Spinal cord (tissue), 10 donors: ENCODE results near the gene TBX4. TPM values are rescaled to one million over a fixed set of nuclear protein-coding genes. Genes with fewer than 3 reads are reported as not detected.

Experiments used
- DNase-seq, 6 donors: peaks; one replicate each; pipeline versions ENCODE4 v3.0.0 to v3.0.0-alpha.2; 2013 to 2015; ENCODE audit warnings: low spot score in 6 of 6, low read depth in 4 of 6
- H3K27ac ChIP-seq: one replicate; pipeline ENCODE4 v1.5.1; 2013; ENCODE audit warnings: low read depth, low read length, control low read depth
- H3K27me3 ChIP-seq: one replicate; pipeline ENCODE4 v1.6.1; 2013; ENCODE audit warnings: low read length; ENCODE audit not compliant: control insufficient read depth, insufficient read depth
- H3K36me3 ChIP-seq: one replicate; pipeline ENCODE4 v1.6.1; 2013; ENCODE audit warnings: low read length; ENCODE audit not compliant: control insufficient read depth, insufficient read depth
- H3K4me1 ChIP-seq: one replicate; pipeline ENCODE4 v1.6.1; 2013; ENCODE audit warnings: low read length; ENCODE audit not compliant: control insufficient read depth, insufficient read depth
- H3K4me3 ChIP-seq: one replicate; pipeline ENCODE4 v1.5.1; 2013; ENCODE audit warnings: low read depth, low read length, control low read depth
- H3K9me3 ChIP-seq: one replicate; pipeline ENCODE4 v1.6.1; 2013; ENCODE audit warnings: low read length; ENCODE audit not compliant: control insufficient read depth, insufficient read depth
- WGBS: methylation state at CpG from one replicate; pipeline ENCODE4 v1.1.5; 2013; ENCODE audit warnings: missing lambda C conversion rate; ENCODE audit not compliant: insufficient coverage; 5-methylcytosine and 5-hydroxymethylcytosine counted together
- polyA plus RNA-seq, 2 donors: library from polyadenylated mRNA; unstranded; fragments of 120-200 nt; gene quantifications; one replicate each; pipeline ENCODE4 v1.2.1, GENCODE V29; 2013; ENCODE audit not compliant: insufficient read length in 2 of 2
- total RNA-seq, 2 donors: library from RNA; depleted of rRNA in 1 of 2; stranded (reverse); fragments of 120-200 nt in 1 of 2; fragments of >200 nt in 1 of 2; gene quantifications; one replicate each; pipeline versions ENCODE4 v1.2.3 to v1.2.4, GENCODE V29; 2013 to 2014
- donor health status: healthy.

Gene TBX4
- total and polyA plus RNA-seq, 4 donors = not detected

DNA sequence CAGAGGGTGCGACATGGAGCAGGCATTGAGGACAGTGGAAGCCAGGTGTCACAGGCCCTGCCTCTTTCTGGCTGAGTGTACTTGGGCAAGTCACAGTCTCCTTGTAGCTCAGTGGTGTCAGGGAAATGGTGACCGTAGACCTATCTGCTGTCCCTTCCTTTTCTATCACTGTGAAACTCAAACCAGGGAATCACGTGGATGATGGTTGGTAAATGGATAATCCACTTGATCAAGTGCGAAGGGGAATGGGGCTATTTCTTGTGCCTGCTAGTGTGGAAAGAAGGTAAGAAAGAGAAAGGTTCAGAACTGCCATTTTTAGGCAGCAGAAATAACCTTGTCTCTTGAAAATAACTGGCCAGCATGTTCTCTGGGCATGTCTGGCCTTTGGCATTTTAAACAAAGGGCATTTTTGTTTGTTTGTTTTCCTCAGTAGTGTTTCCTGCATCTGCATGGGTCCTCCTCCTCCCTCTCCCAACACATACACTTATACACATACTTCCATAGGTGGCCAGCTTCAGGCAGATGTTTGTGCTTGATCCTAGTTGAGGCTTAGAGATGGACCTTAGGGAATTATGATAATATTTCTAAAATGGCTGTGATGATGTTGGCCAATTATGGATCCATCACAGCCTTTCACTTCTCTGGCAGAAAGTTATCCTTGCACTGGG is 7.1 kb downstream of the TBX4 start:
- H3K4me1 ChIP-seq = peaks cover 41% of the 10 kb centered on the region

DNA sequence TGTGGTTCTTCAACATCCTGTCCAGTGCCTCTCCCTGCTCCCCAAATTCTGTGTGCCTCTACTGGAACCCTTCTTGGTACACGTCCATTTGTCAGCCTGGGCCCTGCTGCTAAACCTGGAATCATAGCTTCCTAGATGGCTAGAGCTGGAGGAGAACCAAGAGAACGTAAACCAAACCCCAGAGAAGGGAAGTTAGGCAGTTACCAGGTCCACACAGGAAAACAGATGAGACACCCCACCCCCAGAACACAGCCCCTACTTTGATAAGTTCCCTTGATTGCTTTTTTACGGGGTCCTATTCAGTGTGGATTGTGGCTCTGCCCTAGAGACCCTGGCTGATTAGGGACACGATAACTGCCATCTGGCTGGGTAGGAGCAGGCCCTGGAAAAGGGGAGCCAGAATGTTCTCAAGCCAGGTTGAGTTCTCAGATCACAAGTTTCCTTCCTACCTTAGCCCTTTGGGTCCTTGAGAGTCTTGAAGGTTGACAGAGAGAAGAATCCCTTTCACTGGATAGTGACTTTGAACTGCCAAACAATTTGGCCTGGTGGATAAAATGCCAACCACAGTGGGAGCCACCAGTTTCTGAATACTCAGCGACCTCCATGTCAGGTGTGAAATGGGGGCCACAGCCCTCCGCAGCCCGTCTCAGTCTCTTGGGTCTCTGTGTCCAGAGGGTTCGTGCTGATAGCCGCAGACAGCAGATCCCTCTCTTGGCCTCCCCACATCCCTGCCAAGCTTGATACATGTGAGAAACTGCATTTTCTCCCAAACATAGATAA is 7.9 kb downstream of the TBX4 start:
- no peak overlapping the region for H3K27ac ChIP-seq
- H3K4me1 ChIP-seq = peaks cover 33% of the 10 kb centered on the region
- no peaks in the 10 kb centered on the region for H3K36me3 ChIP-seq
- 25% methylated on average over 7 of the region's 9 CpGs for WGBS
- peaks cover 94% of the 10 kb centered on the region for H3K27me3 ChIP-seq
- no peak overlapping the region for H3K4me3 ChIP-seq
- no peaks in the 10 kb centered on the region for H3K9me3 ChIP-seq
- DNase-seq = no peak

More for the DNA sequence above, 7.1 kb downstream of the TBX4 start:
- peaks cover 97% of the 10 kb centered on the region for H3K27me3 ChIP-seq
- DNase-seq = no peak
- H3K4me3 ChIP-seq = no peak overlapping the region
- H3K36me3 ChIP-seq = no peaks in the 10 kb centered on the region
- no peaks in the 10 kb centered on the region for H3K9me3 ChIP-seq
- no peak overlapping the region for H3K27ac ChIP-seq
- WGBS = 40% methylated on average over 3 of the region's 4 CpGs

DNA sequence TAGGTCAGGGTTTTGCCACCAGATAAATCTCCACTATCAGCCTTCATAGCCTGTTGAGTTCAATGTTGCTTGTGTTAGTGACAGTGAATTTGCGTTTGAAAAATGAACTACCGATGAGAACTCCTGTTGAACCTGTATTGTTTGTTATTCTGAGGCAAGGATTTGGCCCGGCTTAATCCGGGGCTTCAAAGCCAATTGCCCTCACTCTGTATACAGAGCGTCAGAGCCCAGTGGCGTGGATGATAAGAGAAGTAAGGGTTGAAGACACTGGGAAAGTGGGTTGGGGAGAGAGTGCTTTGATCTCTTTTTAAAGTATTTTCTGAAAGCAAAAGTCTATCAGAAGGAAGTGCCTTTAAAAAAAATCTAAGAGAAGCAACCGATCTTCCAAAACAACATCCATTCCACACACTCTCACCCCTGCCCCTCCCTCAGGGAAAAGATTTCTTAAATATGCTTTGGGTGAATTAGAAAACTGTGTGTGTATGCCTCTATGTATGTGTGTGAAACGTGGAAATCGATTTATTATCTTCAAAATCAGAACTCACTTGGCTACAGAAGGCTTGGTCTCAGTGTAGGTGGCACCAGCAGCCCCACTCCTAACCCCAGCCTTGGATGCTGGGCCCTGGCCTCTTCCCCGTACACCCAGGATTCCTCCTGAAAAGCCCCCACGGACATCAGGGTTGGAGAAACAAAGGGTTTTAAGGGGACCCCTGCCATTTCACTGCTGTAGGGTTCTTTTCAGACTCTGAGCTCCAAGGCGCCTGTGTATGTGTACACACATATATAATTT is 8.8 kb downstream of the TBX4 start:
- no peaks in the 10 kb centered on the region for H3K9me3 ChIP-seq
- H3K27ac ChIP-seq = no peak overlapping the region
- peaks cover 31% of the 10 kb centered on the region for H3K4me1 ChIP-seq
- DNase-seq = no peak
- no peak overlapping the region for H3K4me3 ChIP-seq
- 5% methylated on average over 3 of the region's 12 CpGs for WGBS
- no peaks in the 10 kb centered on the region for H3K36me3 ChIP-seq
- peaks cover 88% of the 10 kb centered on the region for H3K27me3 ChIP-seq

DNA sequence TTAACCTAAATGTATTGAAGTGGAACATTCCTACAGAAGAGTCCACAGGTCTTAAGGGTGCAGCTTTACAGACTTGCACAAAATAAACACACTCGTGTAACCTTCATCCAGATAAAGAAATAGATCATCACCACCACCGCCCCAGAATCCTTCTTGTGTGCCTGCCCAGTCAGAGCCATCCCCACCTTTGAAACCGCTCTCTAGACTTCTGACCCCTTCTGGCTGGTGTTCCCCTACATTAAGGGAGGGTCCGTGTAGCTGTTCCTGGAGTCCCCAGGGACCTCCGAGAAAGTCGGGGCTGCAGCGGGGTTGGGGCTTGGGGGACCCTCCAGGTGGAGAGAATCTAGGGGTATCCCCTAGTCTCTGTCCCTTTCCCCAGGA is 9.4 kb downstream of the TBX4 start:
- WGBS = 6% methylated on average over 2 of the region's 7 CpGs
- no peaks in the 10 kb centered on the region for H3K9me3 ChIP-seq
- H3K4me1 ChIP-seq = peaks cover 31% of the 10 kb centered on the region
- H3K27ac ChIP-seq = no peak overlapping the region
- no peak overlapping the region for H3K4me3 ChIP-seq
- no peak for DNase-seq
- H3K36me3 ChIP-seq = no peaks in the 10 kb centered on the region
- H3K27me3 ChIP-seq = peaks cover 85% of the 10 kb centered on the region

DNA sequence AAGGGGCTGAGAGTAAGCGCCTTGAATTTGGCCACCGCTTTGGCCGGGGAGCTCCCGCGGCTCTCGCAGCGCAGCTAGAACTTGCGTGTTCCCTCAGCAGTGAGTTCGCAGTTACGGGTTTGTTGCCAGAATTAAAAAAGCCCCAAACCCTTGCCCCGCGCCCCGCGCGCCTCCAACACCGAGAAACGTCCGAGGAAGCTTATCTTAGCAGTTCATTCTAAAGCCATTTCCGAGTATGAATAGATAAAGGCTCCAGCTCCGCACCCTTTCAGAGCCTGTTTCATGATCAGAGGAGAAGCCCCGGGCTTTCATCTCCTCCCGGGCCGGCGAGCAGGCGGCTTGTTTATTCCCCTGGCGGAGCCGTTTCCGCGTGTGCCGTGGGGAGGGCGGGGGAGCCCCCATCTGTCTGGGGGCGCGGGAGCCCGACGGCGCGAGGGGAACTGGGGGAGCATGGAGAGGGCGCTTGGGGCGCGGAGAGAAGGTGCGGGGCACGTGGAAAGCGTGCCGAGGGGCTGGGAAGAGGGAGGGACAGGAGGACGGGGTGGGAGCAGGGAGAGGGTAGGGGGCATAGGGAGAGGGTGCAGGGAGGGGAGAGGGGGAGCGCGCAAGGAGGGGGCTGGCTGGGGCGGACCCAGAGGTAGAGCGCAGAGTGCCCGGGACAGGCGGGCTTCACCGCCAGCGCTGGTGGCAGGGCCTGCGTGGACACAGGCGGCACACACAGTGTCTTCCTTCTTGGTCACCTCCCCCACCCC is 9.9 kb downstream of the TBX4 start:
- Histone ChIP-seq H3K9me3 (no peaks in the 10 kb centered on the region), H3K36me3 (no peaks in the 10 kb centered on the region), H3K4me1 (peaks cover 25% of the 10 kb centered on the region), H3K4me3 (peak overlapping the region; percentile 1), H3K27ac (no peak overlapping the region), H3K27me3 (peaks cover 79% of the 10 kb centered on the region)
- WGBS = 1% methylated on average over 55 of the region's 55 CpGs
- DNase-seq = peak in 1 of 6 donors; percentile 19

DNA sequence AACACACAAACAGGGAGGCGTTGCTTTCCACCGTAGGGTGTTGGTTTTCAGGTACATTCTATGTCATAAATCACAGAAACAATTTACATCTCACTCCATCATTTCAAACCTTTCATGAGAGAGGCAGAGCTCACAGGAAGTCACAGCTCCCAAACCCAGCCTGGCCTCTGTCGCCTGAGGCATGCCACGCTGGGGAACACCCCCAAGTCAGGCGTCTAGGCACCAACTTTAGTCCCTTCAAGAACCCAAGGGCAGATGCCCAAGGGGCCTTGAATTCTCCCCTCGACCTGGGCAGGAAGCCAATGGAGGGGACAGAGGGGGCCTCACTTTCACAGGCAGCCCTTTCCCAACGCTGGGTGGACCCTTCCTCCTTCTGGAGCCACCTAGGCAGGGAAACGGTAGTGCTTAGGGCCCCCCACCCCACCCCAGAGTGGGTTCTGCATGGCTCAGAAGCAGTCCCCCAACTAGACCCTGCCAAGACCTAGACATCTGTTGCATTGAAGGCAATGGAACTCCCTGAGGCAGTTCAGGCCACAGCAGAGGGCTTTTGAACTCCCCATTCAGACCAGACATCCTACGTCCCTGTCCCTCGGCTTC is 10.6 kb downstream of the TBX4 start:
- no peaks in the 10 kb centered on the region for H3K36me3 ChIP-seq
- no peak for DNase-seq
- H3K9me3 ChIP-seq = no peaks in the 10 kb centered on the region
- H3K27ac ChIP-seq = no peak overlapping the region
- peaks cover 76% of the 10 kb centered on the region for H3K27me3 ChIP-seq
- H3K4me1 ChIP-seq = peaks cover 19% of the 10 kb centered on the region
- no peak overlapping the region for H3K4me3 ChIP-seq
- WGBS = 23% methylated on average over 8 of the region's 10 CpGs

DNA sequence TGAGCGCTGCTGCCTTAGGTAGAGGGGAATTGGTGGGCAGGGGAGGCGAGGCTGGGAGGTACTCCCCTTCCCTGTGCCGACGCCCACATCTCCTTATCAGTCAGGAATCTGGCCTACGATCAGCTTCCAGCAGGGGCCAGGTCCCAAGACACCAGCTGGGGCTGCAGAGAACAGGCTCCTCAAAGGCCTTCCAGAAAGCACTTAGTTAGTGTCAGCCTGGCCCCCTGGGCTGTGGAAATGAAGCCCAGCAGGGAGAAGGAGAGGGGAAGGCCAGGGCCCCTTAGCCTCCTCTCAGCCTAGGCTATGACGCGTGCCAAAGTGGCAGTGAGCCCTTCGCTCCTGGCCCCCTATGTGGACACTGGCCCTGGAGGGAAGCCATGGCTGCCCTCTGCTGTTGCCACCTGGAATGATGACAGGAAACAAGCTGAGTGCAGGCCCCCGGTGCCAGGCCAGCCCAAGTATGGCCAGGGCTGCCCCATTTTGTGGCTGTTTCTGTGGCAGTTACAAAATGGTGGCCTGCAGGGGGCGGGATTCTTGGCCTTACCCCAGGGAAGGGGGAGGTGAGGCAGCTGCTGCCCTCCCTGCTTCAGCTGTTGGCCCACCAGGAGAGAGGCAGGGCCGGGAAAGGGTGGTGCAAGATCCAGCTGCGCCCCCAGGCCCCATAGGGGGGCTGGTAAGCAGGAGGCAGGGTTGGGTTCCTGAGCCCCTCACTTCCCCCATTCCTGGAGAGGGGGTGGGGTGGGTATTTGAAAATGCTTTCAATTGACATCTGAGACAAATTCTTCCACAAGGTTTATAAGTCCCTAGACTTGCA is 11.3 kb downstream of the TBX4 start:
- WGBS = 68% methylated on average over 9 of the region's 12 CpGs
- no peak overlapping the region for H3K27ac ChIP-seq
- H3K9me3 ChIP-seq = no peaks in the 10 kb centered on the region
- no peak overlapping the region for H3K4me3 ChIP-seq
- DNase-seq = no peak
- H3K4me1 ChIP-seq = peaks cover 14% of the 10 kb centered on the region
- no peaks in the 10 kb centered on the region for H3K36me3 ChIP-seq
- peaks cover 69% of the 10 kb centered on the region for H3K27me3 ChIP-seq

DNA sequence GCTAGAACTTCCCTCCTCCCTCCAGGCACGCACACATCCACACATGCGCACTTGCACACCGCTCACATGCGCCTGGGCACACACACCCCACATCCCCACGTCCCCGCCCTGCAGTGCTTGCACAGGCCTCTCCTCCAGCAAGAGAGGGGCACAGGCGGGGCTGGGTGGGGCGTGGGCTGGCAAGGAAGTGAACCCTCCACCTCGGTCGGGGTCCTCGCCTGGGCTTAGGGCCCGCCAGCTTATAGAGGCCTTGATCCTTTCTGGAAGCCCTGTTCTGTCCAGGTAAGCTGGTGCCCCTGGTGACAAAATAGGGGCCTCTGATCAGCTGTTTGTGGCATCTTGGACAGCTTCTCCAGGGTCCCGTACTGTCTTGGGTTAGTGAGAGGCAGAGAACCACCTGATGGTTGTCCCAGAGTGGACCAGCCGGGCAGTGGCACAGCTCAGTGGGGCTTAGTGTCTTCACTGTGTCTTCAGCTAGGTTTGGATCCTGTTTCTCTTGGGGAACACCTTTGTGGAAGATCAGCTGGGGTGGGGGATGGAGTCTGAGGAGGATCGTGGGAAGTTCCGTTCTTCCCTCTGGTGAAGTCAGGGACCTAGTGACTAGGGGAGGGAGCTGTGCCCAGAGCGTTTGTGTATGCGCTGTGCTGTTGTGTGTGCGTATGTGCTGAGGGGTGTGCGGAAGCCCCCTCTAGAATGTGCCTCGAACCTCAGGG is 12.1 kb downstream of the TBX4 start:
- Histone ChIP-seq H3K36me3 (no peaks in the 10 kb centered on the region), H3K9me3 (no peaks in the 10 kb centered on the region), H3K4me3 (no peak overlapping the region), H3K4me1 (peaks cover 14% of the 10 kb centered on the region), H3K27ac (no peak overlapping the region), H3K27me3 (peaks cover 61% of the 10 kb centered on the region)
- no peak for DNase-seq
- 88% methylated on average over 21 of the region's 21 CpGs for WGBS
